Superior temporal gyrus (tissue), 1 donor: ENCODE data around the gene TRAFD1.
A peak's percentile ranks its signal among the peaks of the same experiment; 100 is the strongest.
"Not testable (repeated sequence)": the region's sequence is repeated elsewhere in the genome, so short reads cannot be mapped to it uniquely, and the experiment has no call there.

Source experiments
- DNase-seq: peaks from one replicate; pipeline ENCODE4 v3.0.0-alpha.2; 2016; ENCODE audit errors: extremely low spot score

TRAFD1 gene, protein sequence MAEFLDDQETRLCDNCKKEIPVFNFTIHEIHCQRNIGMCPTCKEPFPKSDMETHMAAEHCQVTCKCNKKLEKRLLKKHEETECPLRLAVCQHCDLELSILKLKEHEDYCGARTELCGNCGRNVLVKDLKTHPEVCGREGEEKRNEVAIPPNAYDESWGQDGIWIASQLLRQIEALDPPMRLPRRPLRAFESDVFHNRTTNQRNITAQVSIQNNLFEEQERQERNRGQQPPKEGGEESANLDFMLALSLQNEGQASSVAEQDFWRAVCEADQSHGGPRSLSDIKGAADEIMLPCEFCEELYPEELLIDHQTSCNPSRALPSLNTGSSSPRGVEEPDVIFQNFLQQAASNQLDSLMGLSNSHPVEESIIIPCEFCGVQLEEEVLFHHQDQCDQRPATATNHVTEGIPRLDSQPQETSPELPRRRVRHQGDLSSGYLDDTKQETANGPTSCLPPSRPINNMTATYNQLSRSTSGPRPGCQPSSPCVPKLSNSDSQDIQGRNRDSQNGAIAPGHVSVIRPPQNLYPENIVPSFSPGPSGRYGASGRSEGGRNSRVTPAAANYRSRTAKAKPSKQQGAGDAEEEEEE

GRCh38 chr12:112125250-112125999, at the start of gene TRAFD1:
Gene TRAFD1, plus strand, starts transcription at chr12:112125560. Its CDS starts 4,963 bp downstream, at chr12:112130523.
- DNase-seq, result peak; percentile 98

DNA sequence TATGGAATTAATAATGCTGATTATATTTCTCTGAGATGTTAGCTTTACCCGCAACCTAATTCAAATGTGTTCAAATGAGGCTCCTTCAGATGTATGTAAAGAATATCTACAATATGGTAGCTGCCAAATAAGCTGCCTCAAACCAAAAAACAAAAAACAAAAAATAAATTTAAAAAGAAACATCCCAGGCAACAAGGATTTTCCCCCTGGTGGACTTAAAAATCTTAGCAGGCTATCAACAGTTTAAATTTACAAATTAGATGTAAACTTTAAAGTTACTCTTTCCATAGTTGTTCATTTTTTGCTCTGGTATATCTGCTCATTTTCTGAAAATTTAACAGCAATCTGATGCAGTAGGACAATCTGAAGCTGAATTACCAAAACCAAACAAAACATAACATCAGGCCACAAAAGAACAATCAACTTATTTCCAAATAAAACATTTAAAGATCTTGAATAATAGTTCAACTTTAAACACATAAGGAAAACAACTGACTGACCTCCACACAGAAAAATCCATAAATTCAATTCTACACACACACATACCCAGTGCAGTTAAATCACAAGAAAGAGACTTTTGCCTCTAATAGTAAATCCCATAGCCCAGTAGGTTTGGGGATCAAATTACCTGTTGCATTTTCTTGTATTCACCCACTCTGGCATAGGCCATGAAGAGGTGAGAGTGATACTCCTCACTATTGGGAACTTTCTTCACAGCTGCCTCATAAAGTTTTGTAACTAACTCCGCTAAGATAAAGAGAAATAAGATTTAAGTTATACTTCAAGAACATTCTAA, 38.1 kb upstream of the TRAFD1 start:
- no peak for DNase-seq

DNA sequence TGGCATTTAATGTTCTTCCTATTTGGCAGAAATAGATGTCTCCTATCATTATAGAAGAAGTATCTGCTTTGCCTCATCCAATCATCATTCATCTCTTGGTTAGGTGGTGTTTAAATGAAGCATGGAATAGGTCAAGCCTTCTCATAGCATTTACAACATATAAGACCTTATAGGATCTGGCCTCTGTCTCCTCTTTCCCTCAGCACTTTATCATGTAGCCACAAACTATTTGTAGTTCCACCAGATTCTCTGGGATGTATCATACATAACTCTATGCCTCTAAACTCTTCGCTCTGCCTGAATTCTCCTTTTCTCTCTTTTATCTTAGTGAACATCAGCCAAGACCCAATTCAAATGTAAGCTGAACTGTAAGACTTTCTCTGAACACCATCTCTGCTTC, 37.5 kb upstream of the TRAFD1 start:
- DNase-seq, result no peak

GRCh38 chr12:112091563-112091962, 33.8 kb upstream of the TRAFD1 start:
- DNase-seq, result no peak

GRCh38 chr12:112096070-112096469, 29.3 kb upstream of the TRAFD1 start:
- no peak for DNase-seq

DNA sequence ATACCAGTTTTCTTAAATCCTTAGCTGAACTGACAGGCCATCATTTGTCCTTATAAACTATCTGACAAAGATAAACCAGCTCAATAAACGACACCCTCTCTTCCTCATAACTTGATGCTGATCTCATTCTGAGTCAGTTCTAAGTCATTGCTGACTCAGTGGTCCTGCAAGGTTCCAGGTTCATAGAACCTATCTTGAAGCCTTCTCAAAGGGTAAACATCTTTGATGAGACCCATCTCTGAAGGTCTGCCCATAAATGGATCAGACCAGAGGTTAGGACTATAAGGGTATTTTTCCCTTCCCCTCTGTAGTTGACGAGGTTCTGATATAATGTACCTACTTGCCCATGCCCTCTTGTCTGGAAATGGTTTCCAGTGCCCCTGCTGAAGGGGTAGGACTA, 28.7 kb upstream of the TRAFD1 start:
- DNase-seq, result no peak

GRCh38 chr12:112097641-112098040, 27.7 kb upstream of the TRAFD1 start:
- DNase-seq, result no peak

DNA sequence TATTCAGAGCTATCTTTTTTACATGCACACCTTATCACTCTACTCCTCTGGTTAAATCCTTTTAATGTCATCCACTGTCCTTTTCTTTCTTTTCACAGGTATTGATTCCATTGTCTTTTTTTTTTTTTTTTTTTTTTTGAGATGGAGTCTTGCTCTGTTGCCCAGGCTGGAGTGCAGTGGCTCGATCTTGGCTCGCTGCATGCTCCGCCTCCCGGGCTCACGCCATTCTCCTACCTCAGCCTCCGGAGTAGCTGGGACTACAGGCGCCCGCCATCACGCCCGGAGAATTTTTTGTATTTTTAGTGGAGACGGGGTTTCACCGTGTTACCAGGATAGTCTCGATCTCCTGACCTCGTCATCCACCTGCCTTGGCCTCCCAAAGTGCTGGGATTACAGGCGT, 24.9 kb upstream of the TRAFD1 start:
- DNase-seq, result not testable (repeated sequence)

- DNase-seq, result no peak
These were observed 23.2 kb upstream of the TRAFD1 start for GRCh38 chr12:112102127-112102526.

DNA sequence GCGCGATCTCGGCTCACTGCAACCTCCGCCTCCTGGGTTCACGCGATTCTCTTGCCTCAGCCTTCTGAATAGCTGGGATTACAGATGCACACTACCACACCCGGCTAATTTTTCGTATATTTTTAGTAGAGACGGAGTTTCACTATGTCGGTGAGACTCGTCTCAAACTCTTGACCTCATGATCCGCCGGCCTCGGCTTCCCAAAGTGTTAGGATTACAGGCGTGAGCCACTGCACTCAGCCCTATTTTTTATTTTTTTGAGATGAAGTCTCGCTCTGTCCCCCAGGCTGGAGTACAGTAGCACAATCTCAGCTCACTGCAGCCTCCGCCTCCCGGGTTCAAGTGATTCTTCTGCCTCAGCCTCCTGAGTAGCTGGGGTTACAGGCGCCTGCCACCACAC, 22.6 kb upstream of the TRAFD1 start:
- DNase-seq, result not testable (repeated sequence)

DNA sequence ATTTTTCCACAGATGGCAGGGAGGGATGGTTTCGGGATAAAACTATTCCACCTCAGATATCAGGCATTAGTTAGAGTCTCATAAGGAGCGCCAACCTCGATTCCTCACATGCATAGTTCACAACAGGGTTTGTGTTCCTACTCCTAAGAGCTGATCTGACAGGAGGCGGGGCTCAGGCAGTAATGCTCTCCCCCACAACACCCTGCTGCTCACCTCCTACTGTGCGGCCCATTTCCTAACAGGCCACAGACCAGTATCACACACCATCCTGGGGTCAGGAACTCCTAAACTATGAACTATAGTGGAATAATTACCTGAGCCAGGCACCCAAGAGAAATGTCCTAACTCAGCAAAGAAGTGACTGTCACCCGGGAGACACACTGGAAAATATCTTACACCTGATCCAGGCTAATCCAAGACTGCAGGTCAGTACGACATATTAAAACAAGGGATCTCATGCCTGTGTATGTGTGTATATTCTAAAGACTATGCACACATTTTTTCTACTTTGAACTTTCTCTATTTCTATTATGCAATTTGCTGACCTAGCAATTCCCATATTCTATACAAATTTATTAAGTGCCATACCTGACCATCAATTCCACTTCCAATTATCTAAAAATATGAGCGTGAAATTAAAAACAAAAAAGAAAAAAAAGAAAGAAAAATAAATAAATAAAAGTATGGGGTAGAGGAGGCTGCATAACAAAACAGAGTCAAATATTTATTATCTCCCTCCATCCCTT, 21.4 kb upstream of the TRAFD1 start:
- DNase-seq, result no peak

DNA sequence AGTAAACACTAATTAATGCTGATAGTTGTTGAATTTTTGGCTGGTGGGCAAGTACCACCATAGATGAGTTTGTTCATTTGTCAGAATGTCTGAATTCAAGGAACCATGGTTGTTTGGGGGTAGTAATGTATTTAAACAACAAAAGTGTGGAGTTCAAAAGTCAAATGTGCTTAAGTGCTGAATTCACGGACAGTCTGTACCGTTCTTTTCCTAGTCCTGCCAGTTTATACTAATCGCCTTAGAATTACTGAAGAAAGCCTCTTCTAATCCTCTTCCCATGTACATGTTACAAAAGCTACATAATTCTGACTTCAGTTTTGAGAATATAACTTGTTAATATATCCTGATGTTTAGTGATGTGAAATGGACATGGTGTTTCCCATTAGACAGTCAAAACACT, 19.5 kb upstream of the TRAFD1 start:
- DNase-seq, result no peak

- no peak for DNase-seq
These were observed 17.8 kb upstream of the TRAFD1 start for GRCh38 chr12:112107306-112108201.

- peak; percentile 94 for DNase-seq
These were observed 16.9 kb upstream of the TRAFD1 start, which contains the start of gene NAA25 for GRCh38 chr12:112108202-112109079. Gene NAA25, minus strand, starts transcription at chr12:112108783. Its CDS starts 10 bp downstream, at chr12:112108773.

DNA sequence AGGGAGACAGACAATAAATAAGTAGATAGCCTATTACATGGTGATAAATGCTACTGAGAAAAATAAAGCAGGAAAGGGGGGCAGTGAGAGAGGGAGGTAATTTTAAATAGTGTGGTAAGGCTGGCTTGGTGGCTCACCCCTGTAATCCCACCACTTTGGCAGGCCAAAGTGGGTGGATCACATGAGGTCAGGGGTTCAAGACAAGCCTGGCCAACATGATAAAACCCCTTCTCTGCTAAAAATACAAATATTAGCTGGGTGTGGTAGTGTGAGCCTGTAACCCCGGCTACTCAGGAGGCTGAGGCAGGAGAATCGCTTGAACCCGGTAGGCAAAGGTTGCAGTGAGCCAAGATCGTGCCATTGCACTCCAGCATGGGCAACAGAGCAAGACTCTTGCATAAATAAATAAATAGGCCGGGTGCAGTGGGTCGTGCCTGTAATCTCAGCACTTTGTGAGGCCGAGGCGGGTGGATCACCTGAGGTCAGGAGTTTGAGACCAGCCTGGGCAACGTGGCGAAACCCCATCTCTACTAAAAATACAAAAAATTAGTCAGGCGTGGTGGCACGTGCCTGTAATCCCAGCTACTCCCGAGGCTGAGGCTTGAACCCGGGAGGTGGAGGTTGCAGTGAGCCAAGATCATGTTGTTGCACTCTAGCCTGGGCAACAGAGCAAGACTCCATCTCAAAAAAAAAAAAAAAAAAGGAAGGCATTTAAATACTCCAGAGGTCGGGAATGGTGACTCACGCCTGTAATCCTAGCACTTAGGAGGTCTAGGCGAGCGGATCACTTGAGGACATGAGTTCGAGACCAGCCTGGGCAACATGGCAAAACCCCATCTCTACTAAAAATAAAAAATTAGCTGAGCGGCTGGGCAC, 14.3 kb upstream of the TRAFD1 start:
- DNase-seq, result not testable (repeated sequence)

- no peak for DNase-seq
These were observed 13.4 kb upstream of the TRAFD1 start for GRCh38 chr12:112111931-112112330.

- DNase-seq, result no peak
These were observed 12.8 kb upstream of the TRAFD1 start for GRCh38 chr12:112112409-112113133.
